SK-N-SH treated with all-trans-retinoic acid at 6 μM for 48 hours (cell line): ENCODE measurements around the gene ARHGEF33.

Experiments
- ARNTL ChIP-seq: fragments of 450-650 bp; formaldehyde crosslinking; IDR thresholded peaks from 2 replicates; pipeline ENCODE4 v1.5.0; 2020; ENCODE audit warnings: low read depth, mild to moderate bottlenecking, moderate library complexity, borderline replicate concordance
- BACH2 ChIP-seq: fragments of 250-450 bp; sonication (Bioruptor Pico); IDR thresholded peaks from 2 replicates; pipeline ENCODE4 v1.9.0; 2021; ENCODE audit warnings: mild to moderate bottlenecking, borderline replicate concordance
- ESRRG ChIP-seq: fragments of 250-450 bp; sonication (Bioruptor Pico); IDR thresholded peaks from 2 replicates; pipeline ENCODE4 v1.6.1; 2021; ENCODE audit warnings: mild to moderate bottlenecking
- OSR1 ChIP-seq: fragments of 250-450 bp; sonication (Bioruptor Pico); IDR thresholded peaks from 2 replicates; pipeline ENCODE4 v1.8.0; 2022; ENCODE audit warnings: moderate library complexity, mild to moderate bottlenecking, inconsistent platforms
- RARB ChIP-seq: fragments of 250-450 bp; sonication (Bioruptor Pico); IDR thresholded peaks from 2 replicates; pipeline ENCODE4 v1.8.0; 2021; ENCODE audit warnings: mild to moderate bottlenecking, moderate library complexity
- SNAI2 ChIP-seq: fragments of 250-450 bp; sonication (Bioruptor Pico); IDR thresholded peaks from 2 replicates; pipeline ENCODE4 v1.5.0; 2020; ENCODE audit warnings: mild to moderate bottlenecking, moderate library complexity
- ZC3H10 ChIP-seq: fragments of 250-450 bp; sonication (Bioruptor Pico); IDR thresholded peaks from 2 replicates; pipeline ENCODE4 v1.5.1; 2021; ENCODE audit warnings: mild to moderate bottlenecking, moderate library complexity
- ZFP3 ChIP-seq: fragments of 250-450 bp; sonication (Bioruptor Pico); IDR thresholded peaks from 2 replicates; pipeline ENCODE4 v1.5.0; 2020; ENCODE audit warnings: mild to moderate bottlenecking, moderate library complexity
- ZNF565 ChIP-seq: fragments of 450-650 bp; formaldehyde crosslinking; conservative IDR thresholded peaks from 2 replicates; pipeline ENCODE4 v1.5.0; 2020; ENCODE audit warnings: low read depth, mild to moderate bottlenecking, moderate library complexity
- TF ChIP-seq, protein P1 (sequence below): fragments of 250-450 bp; sonication (Bioruptor Pico); IDR thresholded peaks from 2 replicates; pipeline ENCODE4 v1.8.0; 2020; ENCODE audit warnings: mild to moderate bottlenecking, moderate library complexity, borderline replicate concordance
- TF ChIP-seq, protein P2 (sequence below): fragments of 250-450 bp; sonication (Bioruptor Pico); IDR thresholded peaks from 2 replicates; pipeline ENCODE4 v1.5.1; 2020; ENCODE audit warnings: low read depth, mild to moderate bottlenecking, moderate library complexity
- TF ChIP-seq, protein P3 (sequence below): fragments of 250-450 bp; sonication (Bioruptor Pico); IDR thresholded peaks from 2 replicates; pipeline ENCODE4 v1.5.0; 2020; ENCODE audit warnings: mild to moderate bottlenecking, moderate library complexity
- TF ChIP-seq, protein P4 (sequence below): fragments of 250-450 bp; sonication (Bioruptor Pico); IDR thresholded peaks from 2 replicates; pipeline ENCODE4 v1.5.1; 2021; ENCODE audit warnings: mild to moderate bottlenecking, moderate library complexity

DNA sequence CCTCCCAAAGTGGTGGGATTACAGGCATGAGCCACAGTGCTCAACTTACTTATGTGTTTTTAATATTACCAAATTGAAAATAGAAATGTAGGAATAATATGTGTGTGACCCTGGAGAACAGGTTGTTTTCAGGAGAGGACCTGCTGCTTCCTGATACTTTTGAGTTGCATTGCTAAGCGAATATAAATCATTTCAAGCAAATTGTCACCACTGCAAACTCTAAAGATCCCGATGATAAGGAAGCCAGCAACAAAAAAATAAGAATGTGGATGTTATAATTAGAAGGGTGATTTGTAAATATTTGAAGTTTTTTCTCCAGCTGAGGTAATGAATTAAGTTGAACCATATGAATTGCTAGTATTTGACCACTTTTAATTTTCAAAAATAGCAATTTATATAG, 40.9 kb downstream of the ARHGEF33 start:
- TF ChIP-seq ZFP3 (CRISPR knock-in tag) (no peak), OSR1 (CRISPR knock-in tag) (no peak), ARNTL (no peak), RARB (no peak), ZNF565 (no peak), ZC3H10 (no peak), ESRRG (CRISPR knock-in tag) (no peak), BACH2 (CRISPR knock-in tag) (no peak), SNAI2 (CRISPR knock-in tag) (no peak)
- TF ChIP-seq, protein P1, sequence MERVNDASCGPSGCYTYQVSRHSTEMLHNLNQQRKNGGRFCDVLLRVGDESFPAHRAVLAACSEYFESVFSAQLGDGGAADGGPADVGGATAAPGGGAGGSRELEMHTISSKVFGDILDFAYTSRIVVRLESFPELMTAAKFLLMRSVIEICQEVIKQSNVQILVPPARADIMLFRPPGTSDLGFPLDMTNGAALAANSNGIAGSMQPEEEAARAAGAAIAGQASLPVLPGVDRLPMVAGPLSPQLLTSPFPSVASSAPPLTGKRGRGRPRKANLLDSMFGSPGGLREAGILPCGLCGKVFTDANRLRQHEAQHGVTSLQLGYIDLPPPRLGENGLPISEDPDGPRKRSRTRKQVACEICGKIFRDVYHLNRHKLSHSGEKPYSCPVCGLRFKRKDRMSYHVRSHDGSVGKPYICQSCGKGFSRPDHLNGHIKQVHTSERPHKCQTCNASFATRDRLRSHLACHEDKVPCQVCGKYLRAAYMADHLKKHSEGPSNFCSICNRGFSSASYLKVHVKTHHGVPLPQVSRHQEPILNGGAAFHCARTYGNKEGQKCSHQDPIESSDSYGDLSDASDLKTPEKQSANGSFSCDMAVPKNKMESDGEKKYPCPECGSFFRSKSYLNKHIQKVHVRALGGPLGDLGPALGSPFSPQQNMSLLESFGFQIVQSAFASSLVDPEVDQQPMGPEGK (CRISPR knock-in tag) = no peak
- TF ChIP-seq, protein P2, sequence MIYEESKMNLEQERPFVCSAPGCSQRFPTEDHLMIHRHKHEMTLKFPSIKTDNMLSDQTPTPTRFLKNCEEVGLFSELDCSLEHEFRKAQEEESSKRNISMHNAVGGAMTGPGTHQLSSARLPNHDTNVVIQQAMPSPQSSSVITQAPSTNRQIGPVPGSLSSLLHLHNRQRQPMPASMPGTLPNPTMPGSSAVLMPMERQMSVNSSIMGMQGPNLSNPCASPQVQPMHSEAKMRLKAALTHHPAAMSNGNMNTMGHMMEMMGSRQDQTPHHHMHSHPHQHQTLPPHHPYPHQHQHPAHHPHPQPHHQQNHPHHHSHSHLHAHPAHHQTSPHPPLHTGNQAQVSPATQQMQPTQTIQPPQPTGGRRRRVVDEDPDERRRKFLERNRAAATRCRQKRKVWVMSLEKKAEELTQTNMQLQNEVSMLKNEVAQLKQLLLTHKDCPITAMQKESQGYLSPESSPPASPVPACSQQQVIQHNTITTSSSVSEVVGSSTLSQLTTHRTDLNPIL (CRISPR knock-in tag) = no peak
- TF ChIP-seq, protein P3, sequence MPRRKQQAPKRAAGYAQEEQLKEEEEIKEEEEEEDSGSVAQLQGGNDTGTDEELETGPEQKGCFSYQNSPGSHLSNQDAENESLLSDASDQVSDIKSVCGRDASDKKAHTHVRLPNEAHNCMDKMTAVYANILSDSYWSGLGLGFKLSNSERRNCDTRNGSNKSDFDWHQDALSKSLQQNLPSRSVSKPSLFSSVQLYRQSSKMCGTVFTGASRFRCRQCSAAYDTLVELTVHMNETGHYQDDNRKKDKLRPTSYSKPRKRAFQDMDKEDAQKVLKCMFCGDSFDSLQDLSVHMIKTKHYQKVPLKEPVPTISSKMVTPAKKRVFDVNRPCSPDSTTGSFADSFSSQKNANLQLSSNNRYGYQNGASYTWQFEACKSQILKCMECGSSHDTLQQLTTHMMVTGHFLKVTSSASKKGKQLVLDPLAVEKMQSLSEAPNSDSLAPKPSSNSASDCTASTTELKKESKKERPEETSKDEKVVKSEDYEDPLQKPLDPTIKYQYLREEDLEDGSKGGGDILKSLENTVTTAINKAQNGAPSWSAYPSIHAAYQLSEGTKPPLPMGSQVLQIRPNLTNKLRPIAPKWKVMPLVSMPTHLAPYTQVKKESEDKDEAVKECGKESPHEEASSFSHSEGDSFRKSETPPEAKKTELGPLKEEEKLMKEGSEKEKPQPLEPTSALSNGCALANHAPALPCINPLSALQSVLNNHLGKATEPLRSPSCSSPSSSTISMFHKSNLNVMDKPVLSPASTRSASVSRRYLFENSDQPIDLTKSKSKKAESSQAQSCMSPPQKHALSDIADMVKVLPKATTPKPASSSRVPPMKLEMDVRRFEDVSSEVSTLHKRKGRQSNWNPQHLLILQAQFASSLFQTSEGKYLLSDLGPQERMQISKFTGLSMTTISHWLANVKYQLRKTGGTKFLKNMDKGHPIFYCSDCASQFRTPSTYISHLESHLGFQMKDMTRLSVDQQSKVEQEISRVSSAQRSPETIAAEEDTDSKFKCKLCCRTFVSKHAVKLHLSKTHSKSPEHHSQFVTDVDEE (CRISPR knock-in tag) = no peak
- TF ChIP-seq, protein P4, sequence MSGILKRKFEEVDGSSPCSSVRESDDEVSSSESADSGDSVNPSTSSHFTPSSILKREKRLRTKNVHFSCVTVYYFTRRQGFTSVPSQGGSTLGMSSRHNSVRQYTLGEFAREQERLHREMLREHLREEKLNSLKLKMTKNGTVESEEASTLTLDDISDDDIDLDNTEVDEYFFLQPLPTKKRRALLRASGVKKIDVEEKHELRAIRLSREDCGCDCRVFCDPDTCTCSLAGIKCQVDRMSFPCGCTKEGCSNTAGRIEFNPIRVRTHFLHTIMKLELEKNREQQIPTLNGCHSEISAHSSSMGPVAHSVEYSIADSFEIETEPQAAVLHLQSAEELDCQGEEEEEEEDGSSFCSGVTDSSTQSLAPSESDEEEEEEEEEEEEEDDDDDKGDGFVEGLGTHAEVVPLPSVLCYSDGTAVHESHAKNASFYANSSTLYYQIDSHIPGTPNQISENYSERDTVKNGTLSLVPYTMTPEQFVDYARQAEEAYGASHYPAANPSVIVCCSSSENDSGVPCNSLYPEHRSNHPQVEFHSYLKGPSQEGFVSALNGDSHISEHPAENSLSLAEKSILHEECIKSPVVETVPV = no peak
